Fibroblast of lung (primary cell): ENCODE results near the gene SAV1.

Source experiments
- EZH2 ChIP-seq: IDR thresholded peaks from 2 replicates; pipeline ENCODE4 v1.5.1; 2012; ENCODE audit warnings: low read length, control low read depth, mild to moderate bottlenecking; ENCODE audit errors: missing control alignments
- TF ChIP-seq, protein P1 (sequence below), 2 donors: IDR thresholded peaks in 1 of 2; conservative IDR thresholded peaks in 1 of 2; 1 replicate in 1 of 2; 2 replicates in 1 of 2; pipeline ENCODE4 v1.5.1; 2011 to 2012; ENCODE audit warnings: low read length in 2 of 2, control low read depth in 1 of 2, inconsistent platforms in 1 of 2, low read depth in 1 of 2, mild to moderate bottlenecking in 1 of 2

DNA sequence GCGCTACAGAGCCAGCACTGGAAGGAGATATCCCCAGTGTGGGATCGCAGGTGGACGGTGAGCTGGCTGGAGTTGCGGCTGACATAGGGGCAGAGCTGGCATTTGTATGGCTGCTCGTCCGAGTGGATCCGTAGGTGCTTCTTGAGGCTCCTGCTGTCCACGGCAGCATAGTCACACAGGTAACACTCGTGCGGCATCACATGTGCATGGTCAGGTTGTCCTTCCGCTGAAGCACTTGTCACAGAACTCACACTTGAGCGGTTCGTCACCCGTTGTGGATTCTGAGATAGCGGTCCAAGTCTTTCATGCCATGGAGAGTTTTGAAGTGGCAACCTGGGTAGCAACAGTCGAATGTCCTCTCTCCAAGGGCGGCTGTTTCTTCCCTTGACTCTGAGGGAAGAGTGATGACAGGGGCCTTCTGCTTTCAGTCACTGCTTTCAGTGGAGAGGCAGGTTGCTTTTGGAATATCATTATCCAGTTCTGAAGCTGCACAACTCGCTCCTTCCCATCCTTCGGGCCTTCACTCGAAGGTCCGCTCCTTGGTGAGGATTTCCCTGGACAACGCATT lies 37.0 kb upstream of the SAV1 start:
- TF ChIP-seq, protein P1, sequence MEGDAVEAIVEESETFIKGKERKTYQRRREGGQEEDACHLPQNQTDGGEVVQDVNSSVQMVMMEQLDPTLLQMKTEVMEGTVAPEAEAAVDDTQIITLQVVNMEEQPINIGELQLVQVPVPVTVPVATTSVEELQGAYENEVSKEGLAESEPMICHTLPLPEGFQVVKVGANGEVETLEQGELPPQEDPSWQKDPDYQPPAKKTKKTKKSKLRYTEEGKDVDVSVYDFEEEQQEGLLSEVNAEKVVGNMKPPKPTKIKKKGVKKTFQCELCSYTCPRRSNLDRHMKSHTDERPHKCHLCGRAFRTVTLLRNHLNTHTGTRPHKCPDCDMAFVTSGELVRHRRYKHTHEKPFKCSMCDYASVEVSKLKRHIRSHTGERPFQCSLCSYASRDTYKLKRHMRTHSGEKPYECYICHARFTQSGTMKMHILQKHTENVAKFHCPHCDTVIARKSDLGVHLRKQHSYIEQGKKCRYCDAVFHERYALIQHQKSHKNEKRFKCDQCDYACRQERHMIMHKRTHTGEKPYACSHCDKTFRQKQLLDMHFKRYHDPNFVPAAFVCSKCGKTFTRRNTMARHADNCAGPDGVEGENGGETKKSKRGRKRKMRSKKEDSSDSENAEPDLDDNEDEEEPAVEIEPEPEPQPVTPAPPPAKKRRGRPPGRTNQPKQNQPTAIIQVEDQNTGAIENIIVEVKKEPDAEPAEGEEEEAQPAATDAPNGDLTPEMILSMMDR (conservative IDR thresholded peaks at IDR 0.05 in 1 of 2, IDR thresholded peaks at IDR 0.05 in 1 of 2; ENCODE audit: low read depth in 1 of 2, low read length in 2 of 2): no peak
- no peak for TF ChIP-seq EZH2
